Loucy (cell line): ENCODE results near the gene ELOA.

Experiments used
- H2AFZ ChIP-seq: fragments of 200-600 bp; sonication (generic); 2 replicates; pipeline ENCODE4 v1.6.0; 2016; ENCODE audit warnings: antibody characterized with exemption, mild to moderate bottlenecking, low read length, moderate library complexity
- H3F3A ChIP-seq: fragments of 200-600 bp; 2 replicates; pipeline ENCODE4 v1.6.0; 2016; ENCODE audit warnings: antibody characterized with exemption, low read depth, mild to moderate bottlenecking
- H3K27me3 ChIP-seq: fragments of 200-600 bp; sonication (generic); 2 replicates; pipeline ENCODE4 v1.6.1; 2014; ENCODE audit warnings: low read length, mild to moderate bottlenecking; ENCODE audit not compliant: insufficient read depth, poor library complexity, severe bottlenecking
- H3K36me3 ChIP-seq: fragments of 200-600 bp; sonication (generic); 2 replicates; pipeline ENCODE4 v1.6.1; 2016; ENCODE audit warnings: low read length; ENCODE audit not compliant: insufficient read depth
- H3K4me1 ChIP-seq: fragments of 200-600 bp; sonication (generic); 2 replicates; pipeline ENCODE4 v1.5.1; 2014; ENCODE audit warnings: low read length, mild to moderate bottlenecking; ENCODE audit not compliant: insufficient read depth, poor library complexity, severe bottlenecking
- H3K4me2 ChIP-seq: fragments of 200-600 bp; sonication (generic); 2 replicates; pipeline ENCODE4 v1.6.0; 2014; ENCODE audit warnings: antibody characterized with exemption, low read length, low read depth, mild to moderate bottlenecking; ENCODE audit not compliant: poor library complexity, severe bottlenecking
- H3K4me3 ChIP-seq: fragments of 200-600 bp; sonication (generic); 2 replicates; pipeline ENCODE4 v1.5.1; 2014; ENCODE audit warnings: low read length, mild to moderate bottlenecking, mixed read lengths; ENCODE audit not compliant: poor library complexity, severe bottlenecking
- H3K79me2 ChIP-seq: fragments of 200-600 bp; sonication (generic); 2 replicates; pipeline ENCODE4 v1.6.1; 2014; ENCODE audit warnings: low read length; ENCODE audit not compliant: insufficient read depth
- H3K9ac ChIP-seq: fragments of 200-600 bp; sonication (generic); 2 replicates; pipeline ENCODE4 v1.6.0; 2014; ENCODE audit warnings: mild to moderate bottlenecking, low read depth, low read length, moderate library complexity; ENCODE audit not compliant: poor library complexity, severe bottlenecking
- H3K9me2 ChIP-seq: fragments of 200-600 bp; sonication (generic); replicated peaks from 2 replicates; pipeline ENCODE4 v1.6.1; 2016; ENCODE audit warnings: low read depth, low read length, mixed read lengths
- H3K9me3 ChIP-seq: fragments of 200-600 bp; sonication (generic); 2 replicates; pipeline ENCODE4 v1.6.1; 2014; ENCODE audit warnings: mild to moderate bottlenecking, antibody characterized with exemption, low read length, low read depth; ENCODE audit not compliant: insufficient read depth
- H4K20me1 ChIP-seq: fragments of 200-600 bp; sonication (generic); 2 replicates; pipeline ENCODE4 v1.6.0; 2014; ENCODE audit warnings: antibody characterized with exemption, low read length, mild to moderate bottlenecking; ENCODE audit not compliant: insufficient read depth, poor library complexity, severe bottlenecking
- CTCF ChIP-seq: fragments of 200-600 bp; sonication (generic); conservative IDR thresholded peaks from 2 replicates; pipeline ENCODE4 v1.5.1; 2014; ENCODE audit warnings: mild to moderate bottlenecking, antibody characterized with exemption, low read length
- EZH2phosphoT487 ChIP-seq: fragments of 200-600 bp; IDR thresholded peaks from 2 replicates; pipeline ENCODE4 v1.6.1; 2018; ENCODE audit warnings: antibody characterized with exemption, mild to moderate bottlenecking, moderate library complexity, borderline replicate concordance

Gene ELOA

GRCh38 chr1:23795676-23796465 lies 52.6 kb downstream of the ELOA start:
- H3K9me3 ChIP-seq = no peaks in the 10 kb centered on the region
- H3K9me2 ChIP-seq = no peaks in the 10 kb centered on the region
- no peak overlapping the region for H3K4me2 ChIP-seq
- no peaks in the 10 kb centered on the region for H3F3A ChIP-seq
- peaks cover 30% of the 10 kb centered on the region for H4K20me1 ChIP-seq
- H3K79me2 ChIP-seq = peaks cover 28% of the 10 kb centered on the region
- H3K9ac ChIP-seq = no peak overlapping the region
- peaks cover 16% of the 10 kb centered on the region; the same call in 1 of the 2 replicates for H3K36me3 ChIP-seq
- H3K27me3 ChIP-seq = peaks cover 4% of the 10 kb centered on the region
- no peak overlapping the region for H3K4me3 ChIP-seq
- H3K4me1 ChIP-seq = peaks cover 12% of the 10 kb centered on the region
- no peak for TF ChIP-seq CTCF
- TF ChIP-seq EZH2phosphoT487 = no peak
- no peak overlapping the region for H2AFZ ChIP-seq

DNA sequence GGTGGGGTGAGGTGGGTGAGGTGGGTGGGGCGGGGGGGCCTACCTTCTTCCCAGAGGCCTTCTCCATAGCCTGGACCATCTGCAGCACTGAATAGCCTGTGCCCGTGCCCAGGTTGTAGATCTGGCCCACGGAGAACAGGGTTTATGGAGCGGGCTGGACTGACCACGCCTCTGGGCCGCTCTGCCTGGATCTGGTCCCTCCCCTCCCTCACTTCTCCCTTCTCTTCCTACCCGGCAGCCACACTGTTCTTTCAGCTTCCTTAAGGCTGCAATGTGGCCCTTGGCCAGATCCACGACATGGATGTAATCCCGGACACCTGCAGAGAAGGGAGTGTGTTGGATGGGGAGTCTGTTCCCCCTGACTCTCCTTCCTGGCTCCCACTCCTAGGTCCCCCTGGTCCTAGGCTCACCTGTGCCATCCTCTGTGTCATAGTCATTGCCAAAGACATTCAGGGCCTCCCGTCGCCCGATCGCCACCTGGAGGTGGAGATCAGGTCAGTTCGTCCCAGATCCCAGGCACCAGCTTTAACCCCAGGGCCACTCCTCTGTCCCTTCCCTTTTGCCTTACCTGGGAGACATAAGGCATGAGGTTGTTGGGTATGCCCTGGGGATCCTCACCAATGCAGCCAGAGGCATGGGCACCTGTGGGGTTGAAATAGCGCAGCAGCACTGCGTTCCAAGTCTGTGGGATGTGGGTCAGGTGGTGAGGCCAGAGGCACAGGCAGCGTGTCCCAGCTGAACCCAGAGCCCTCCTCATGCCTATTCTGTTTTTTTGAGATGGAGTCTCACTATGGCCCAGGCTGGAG lies 53.4 kb downstream of the ELOA start:
- no peaks in the 10 kb centered on the region for H3K9me2 ChIP-seq
- peaks cover 16% of the 10 kb centered on the region; the same call in 1 of the 2 replicates for H3K36me3 ChIP-seq

More for the DNA sequence above, 53.4 kb downstream of the ELOA start:
- no peaks in the 10 kb centered on the region for H3K9me3 ChIP-seq
- H4K20me1 ChIP-seq = peaks cover 26% of the 10 kb centered on the region
- no peak overlapping the region for H2AFZ ChIP-seq
- no peaks in the 10 kb centered on the region for H3F3A ChIP-seq
- H3K4me1 ChIP-seq = peaks cover 19% of the 10 kb centered on the region
- no peak overlapping the region for H3K9ac ChIP-seq
- H3K79me2 ChIP-seq = peaks cover 21% of the 10 kb centered on the region
- TF ChIP-seq EZH2phosphoT487 (no peak), CTCF (no peak)
- H3K27me3 ChIP-seq = no peaks in the 10 kb centered on the region
- no peak overlapping the region for H3K4me2 ChIP-seq
- no peak overlapping the region for H3K4me3 ChIP-seq
